Measurements from ENCODE around the gene MYOG. TPM values are rescaled to one million over a fixed set of nuclear protein-coding genes. Genes with fewer than 3 reads are reported as not detected.

MYOG gene
- polyA plus RNA-seq, 1 donor (not counting 4 experiments of a cell fraction or from before 2014, with no cell fraction given): not detected

DNA sequence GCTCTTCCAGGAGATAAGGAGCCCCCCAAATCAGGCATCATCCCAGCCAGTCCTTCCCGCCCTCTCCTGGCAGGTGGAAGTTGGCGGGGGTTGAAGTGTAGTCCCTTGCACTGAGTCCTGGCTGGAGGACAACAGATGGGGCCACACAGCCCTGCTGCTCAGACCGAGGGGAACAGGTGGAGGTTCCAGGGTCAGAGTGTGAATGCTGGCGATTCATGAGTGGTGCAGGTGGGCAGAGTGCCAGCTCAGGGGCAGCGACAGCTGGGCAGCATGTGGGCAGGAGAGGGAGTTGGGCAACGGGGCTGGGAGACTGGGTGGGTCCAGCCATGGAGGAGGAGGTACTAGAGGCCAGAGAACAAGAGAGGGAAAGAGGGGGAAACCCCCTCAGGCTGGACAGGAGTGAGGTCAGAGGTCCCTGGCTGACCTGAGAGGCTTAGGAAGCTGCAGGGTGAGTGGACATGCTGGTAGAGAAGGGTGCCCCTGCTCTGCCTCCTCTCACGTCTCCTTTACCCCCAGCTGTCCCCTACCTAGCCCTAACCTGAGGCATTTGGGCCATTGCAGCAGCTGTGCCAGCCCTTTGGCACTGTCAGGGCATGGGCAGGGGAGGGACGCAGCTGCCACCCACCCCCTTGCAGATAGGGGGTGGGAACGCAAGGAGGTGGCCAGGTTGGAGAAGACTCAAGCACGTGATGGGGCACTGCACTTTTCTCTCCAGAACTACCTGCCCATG, 30.4 kb upstream of the MYOG start:
- Histone ChIP-seq H4K20me1 (ENCODE audit: control insufficient read depth, extremely low read depth, insufficient read depth, low read length) (no peaks in the 10 kb centered on the region), H3K9ac (ENCODE audit: control insufficient read depth, extremely low read depth, insufficient read depth, low read length) (no peak overlapping the region), H3K9me3 (ENCODE audit: control insufficient read depth, low read depth, low read length) (no peaks in the 10 kb centered on the region), H3K4me3 (ENCODE audit: control insufficient read depth in 2 of 3, extremely low read depth in 1 of 3, insufficient read depth in 2 of 3, low read depth in 1 of 3, low read length in 3 of 3) (no peak overlapping the region), H3K27ac (ENCODE audit: control insufficient read depth, insufficient read depth, low read length) (no peak overlapping the region), H3K4me1 (ENCODE audit: control insufficient read depth, extremely low read depth, insufficient read depth, low read length) (no peaks in the 10 kb centered on the region), H3K9me1 (ENCODE audit: control insufficient read depth, extremely low read depth, insufficient read depth, low read length) (no peaks in the 10 kb centered on the region), H3K27me3 (ENCODE audit: control insufficient read depth, extremely low read depth, insufficient read depth, low read length) (peaks cover 26% of the 10 kb centered on the region), H2AFZ (ENCODE audit: control insufficient read depth, low read length) (no peak overlapping the region), H3K36me3 (ENCODE audit: control insufficient read depth in 2 of 2, extremely low read depth in 1 of 2, insufficient read depth in 2 of 2, low read length in 2 of 2) (no peaks in the 10 kb centered on the region), H3K4me2 (ENCODE audit: control insufficient read depth, extremely low read depth, insufficient read depth, low read depth, low read length) (no peak overlapping the region), H3K79me2 (ENCODE audit: control insufficient read depth, insufficient read depth, low read length) (no peaks in the 10 kb centered on the region)
- no peak for DNase-seq (ENCODE audit: low read depth, low spot score)
- FAIRE-seq: no peak
- dilution Hi-C loops (cut with MboI; ENCODE audit: extremely low pct_ligation_motif_present, low sequenced_read_pairs): no loop called here
- TF ChIP-seq CTCF (optimal IDR thresholded peaks at IDR 0.05 in 1 of 3, IDR thresholded peaks at IDR 0.05 in 1 of 3, conservative IDR thresholded peaks at IDR 0.05 in 1 of 3; ENCODE audit: extremely low read depth in 1 of 3, insufficient read depth in 2 of 3, low read length in 3 of 3) (no peak), EZH2 (IDR thresholded peaks at IDR 0.05; ENCODE audit: low read length) (no peak)

- Histone ChIP-seq H3K4me3 (ENCODE audit: control insufficient read depth in 2 of 3, extremely low read depth in 1 of 3, insufficient read depth in 2 of 3, low read depth in 1 of 3, low read length in 3 of 3) (no peak overlapping the region), H3K79me2 (ENCODE audit: control insufficient read depth, insufficient read depth, low read length) (no peaks in the 10 kb centered on the region), H3K27me3 (ENCODE audit: control insufficient read depth, extremely low read depth, insufficient read depth, low read length) (peaks cover 32% of the 10 kb centered on the region), H3K9me1 (ENCODE audit: control insufficient read depth, extremely low read depth, insufficient read depth, low read length) (no peaks in the 10 kb centered on the region), H3K36me3 (ENCODE audit: control insufficient read depth in 2 of 2, extremely low read depth in 1 of 2, insufficient read depth in 2 of 2, low read length in 2 of 2) (no peaks in the 10 kb centered on the region), H3K9ac (ENCODE audit: control insufficient read depth, extremely low read depth, insufficient read depth, low read length) (no peak overlapping the region), H3K9me3 (ENCODE audit: control insufficient read depth, low read depth, low read length) (no peaks in the 10 kb centered on the region), H4K20me1 (ENCODE audit: control insufficient read depth, extremely low read depth, insufficient read depth, low read length) (no peaks in the 10 kb centered on the region), H3K27ac (ENCODE audit: control insufficient read depth, insufficient read depth, low read length) (no peak overlapping the region), H3K4me1 (ENCODE audit: control insufficient read depth, extremely low read depth, insufficient read depth, low read length) (no peaks in the 10 kb centered on the region), H3K4me2 (ENCODE audit: control insufficient read depth, extremely low read depth, insufficient read depth, low read depth, low read length) (no peak overlapping the region), H2AFZ (ENCODE audit: control insufficient read depth, low read length) (no peak overlapping the region)
- FAIRE-seq: no peak
- dilution Hi-C loops (cut with MboI; ENCODE audit: extremely low pct_ligation_motif_present, low sequenced_read_pairs): no loop called here
- no peak for DNase-seq (ENCODE audit: low read depth, low spot score)
- TF ChIP-seq CTCF (optimal IDR thresholded peaks at IDR 0.05 in 1 of 3, IDR thresholded peaks at IDR 0.05 in 1 of 3, conservative IDR thresholded peaks at IDR 0.05 in 1 of 3; ENCODE audit: extremely low read depth in 1 of 3, insufficient read depth in 2 of 3, low read length in 3 of 3): no peak
- TF ChIP-seq EZH2 (IDR thresholded peaks at IDR 0.05; ENCODE audit: low read length): no peak
These were observed 28.4 kb upstream of the MYOG start for GRCh38 chr1:203114202-203114601.
